PC-9 (cell line): ENCODE measurements around the gene RAE1. TPM values are rescaled to one million over a fixed set of nuclear protein-coding genes. Genes with fewer than 3 reads are reported as not detected.
"Not testable (repeated sequence)": the region's sequence is repeated elsewhere in the genome, so short reads cannot be mapped to it uniquely, and the experiment has no call there.

Experiments used
- BruUV-seq: library from RNA; stranded (reverse); fragments of 400-500 nt; replicated peaks from 2 replicates; lab custom pipeline; 2021; lab: Mats Ljungman, UMichigan
- CTCF ChIA-PET: fragments of 300-600 bp; sonication (Branson Sonifier 250); formaldehyde crosslinking; loops from one replicate; lab custom pipeline; 2022; ENCODE audit warnings: antibody characterized with exemption; lab: Charles Lee
- POLR2A ChIA-PET: fragments of 300-600 bp; sonication (Branson Sonifier 250); formaldehyde crosslinking; loops from one replicate; lab custom pipeline; 2022; ENCODE audit warnings: antibody characterized with exemption; ENCODE audit not compliant: unreplicated experiment; lab: Charles Lee
- DNase-seq, 2 experiments: peaks; one replicate each; pipeline versions ENCODE4 v3.0.0 to v3.0.0-alpha.2; 2015 to 2022; ENCODE audit warnings: mixed read lengths in 1 of 2
- H2AFZ ChIP-seq: fragments of 200-600 bp; sonication (generic); 2 replicates; pipeline ENCODE4 v1.8.1; 2017; ENCODE audit warnings: antibody characterized with exemption
- H3F3A ChIP-seq: fragments of 200-600 bp; sonication (generic); 2 replicates; pipeline ENCODE4 v1.8.1; 2017; ENCODE audit warnings: antibody characterized with exemption, mild to moderate bottlenecking, low read depth; ENCODE audit not compliant: insufficient read depth
- H3K27ac ChIP-seq: fragments of 200-600 bp; sonication (generic); 2 replicates; pipeline ENCODE4 v1.6.1; 2016; ENCODE audit warnings: mixed run types
- H3K27me3 ChIP-seq: fragments of 200-600 bp; sonication (generic); 2 replicates; pipeline ENCODE4 v1.6.1; 2016; ENCODE audit warnings: low read depth, mixed run types; ENCODE audit not compliant: insufficient read depth
- H3K36me3 ChIP-seq: fragments of 200-600 bp; sonication (generic); 2 replicates; pipeline ENCODE4 v1.6.1; 2016; ENCODE audit warnings: low read depth, mixed run types
- H3K4me1 ChIP-seq: fragments of 200-600 bp; sonication (generic); replicated peaks from 2 replicates; pipeline ENCODE4 v1.6.1; 2016; ENCODE audit warnings: mixed run types; ENCODE audit not compliant: insufficient read depth
- H3K4me2 ChIP-seq: fragments of 200-600 bp; sonication (generic); 2 replicates; pipeline ENCODE4 v1.6.1; 2017; ENCODE audit warnings: mixed run types
- H3K4me3 ChIP-seq: fragments of 200-600 bp; sonication (generic); 2 replicates; pipeline ENCODE4 v1.6.1; 2016; ENCODE audit warnings: mixed run types
- H3K79me2 ChIP-seq: fragments of 200-600 bp; sonication (generic); 2 replicates; pipeline ENCODE4 v1.6.1; 2017; ENCODE audit warnings: low read depth, mixed run types
- H3K9me2 ChIP-seq: fragments of 200-600 bp; sonication (generic); 2 replicates; pipeline ENCODE4 v1.8.1; 2017; ENCODE audit warnings: mild to moderate bottlenecking; ENCODE audit not compliant: insufficient read depth
- H3K9me3 ChIP-seq: fragments of 200-600 bp; sonication (generic); 2 replicates; pipeline ENCODE4 v1.8.1; 2016; ENCODE audit warnings: low read depth; ENCODE audit not compliant: insufficient read depth
- H4K20me1 ChIP-seq: fragments of 200-600 bp; sonication (generic); 2 replicates; pipeline ENCODE4 v1.8.1; 2017; ENCODE audit not compliant: insufficient read depth
- CTCF ChIP-seq: fragments of 200-600 bp; sonication (generic); conservative IDR thresholded peaks from 2 replicates; pipeline ENCODE4 v1.6.1; 2017; ENCODE audit warnings: mixed run types, antibody characterized with exemption, mild to moderate bottlenecking, moderate library complexity
- EZH2 ChIP-seq: fragments of 200-600 bp; sonication (generic); IDR thresholded peaks from 2 replicates; pipeline ENCODE4 v1.8.0; 2017; ENCODE audit warnings: antibody characterized with exemption, low read depth
- intact Hi-C: fragments of 100-400 bp; cut with micrococcal nuclease; formaldehyde crosslinking; loops from one replicate; pipeline ENCODE4 v1.10.0; 2022; ENCODE audit not compliant: unreplicated experiment
- total RNA-seq: library from RNA; stranded (reverse); gene quantifications from 2 replicates; pipeline ENCODE4 v1.2.3, GENCODE V29; 2021

RAE1 gene
- total RNA-seq, 1 experiment from 2014 or later, result 38.4 TPM

- Histone ChIP-seq H4K20me1 (no peaks in the 10 kb centered on the region), H3F3A (no peaks in the 10 kb centered on the region; the same call in 1 of the 2 replicates), H3K27ac (no peak overlapping the region), H3K4me1 (no peaks in the 10 kb centered on the region), H3K4me3 (no peak overlapping the region), H3K36me3 (no peaks in the 10 kb centered on the region), H3K9me2 (no peaks in the 10 kb centered on the region), H3K9me3 (no peaks in the 10 kb centered on the region), H3K27me3 (peaks cover 22% of the 10 kb centered on the region), H3K4me2 (no peak overlapping the region), H3K79me2 (no peaks in the 10 kb centered on the region), H2AFZ (no peak overlapping the region)
- no peak for TF ChIP-seq CTCF
- no peak for TF ChIP-seq EZH2
- intact Hi-C loops, result no loop called here
- DNase-seq, result no peak
- no TSS peak for BruUV-seq
- ChIA-PET CTCF (no interaction called here), POLR2A (no interaction called here)
Measured at GRCh38 chr20:57416296-57417022, 65.4 kb downstream of the RAE1 start.

GRCh38 chr20:57417051-57417689 lies 66.1 kb downstream of the RAE1 start:
- BruUV-seq, result no TSS peak
- DNase-seq, result no peak
- H3K9me2 ChIP-seq, result no peaks in the 10 kb centered on the region
- H3K4me2 ChIP-seq, result no peak overlapping the region
- intact Hi-C loops, result no loop called here
- no peak overlapping the region for H3K27ac ChIP-seq
- H2AFZ ChIP-seq, result no peak overlapping the region
- H3K4me3 ChIP-seq, result no peak overlapping the region
- ChIA-PET CTCF (no interaction called here), POLR2A (no interaction called here)
- H3K79me2 ChIP-seq, result no peaks in the 10 kb centered on the region
- no peaks in the 10 kb centered on the region for H4K20me1 ChIP-seq
- H3K4me1 ChIP-seq, result no peaks in the 10 kb centered on the region
- H3K36me3 ChIP-seq, result no peaks in the 10 kb centered on the region
- H3K9me3 ChIP-seq, result no peaks in the 10 kb centered on the region
- TF ChIP-seq CTCF (no peak), EZH2 (no peak)
- no peaks in the 10 kb centered on the region; the same call in 1 of the 2 replicates for H3F3A ChIP-seq
- peaks cover 23% of the 10 kb centered on the region for H3K27me3 ChIP-seq

DNA sequence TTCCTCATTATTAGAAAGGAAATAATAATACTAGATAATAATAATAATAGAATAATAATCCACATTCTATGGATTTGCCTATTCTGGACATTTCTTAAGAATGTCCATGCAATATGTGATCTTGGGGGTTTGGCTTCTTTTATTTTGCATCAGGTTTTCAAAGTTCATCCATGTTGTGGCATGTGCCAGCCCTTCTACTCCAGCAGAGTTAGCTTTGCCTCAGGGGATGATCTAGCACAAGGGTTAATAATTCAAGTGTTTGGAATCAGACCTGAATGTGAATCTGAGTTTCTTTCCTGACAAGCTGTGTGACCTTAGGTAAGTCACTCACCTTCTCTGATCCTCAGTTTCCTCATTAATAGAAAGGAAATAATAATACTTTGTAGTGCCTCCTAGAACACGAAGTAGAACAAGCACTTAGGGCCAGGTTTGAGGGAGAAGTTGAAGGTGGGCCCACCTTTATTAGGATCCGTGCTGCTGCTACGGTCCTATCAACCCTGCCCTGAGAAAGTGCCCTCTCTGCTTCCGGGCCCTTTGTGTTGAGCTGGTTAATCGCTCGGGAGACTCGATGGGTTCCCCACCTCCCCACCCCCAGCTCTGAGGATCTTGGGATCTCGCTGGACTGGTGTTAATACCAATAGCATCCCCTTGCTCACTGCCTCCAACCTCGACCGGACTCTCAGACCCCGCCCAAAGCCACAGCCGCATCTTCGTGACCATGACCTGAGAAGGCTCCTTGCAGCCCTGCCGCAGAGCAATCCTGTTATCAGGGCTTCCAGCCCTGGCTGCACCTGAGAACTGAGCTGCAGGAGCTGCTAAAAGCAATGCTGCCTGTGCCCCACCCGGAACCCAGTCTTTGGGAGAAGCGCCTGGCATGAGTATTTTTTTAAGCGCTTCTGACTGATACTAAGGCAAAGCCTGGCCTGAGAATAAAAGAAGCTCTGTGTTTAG lies 67.0 kb downstream of the RAE1 start:
- Histone ChIP-seq H3K27ac (no peak overlapping the region), H3K9me3 (no peaks in the 10 kb centered on the region), H3F3A (no peaks in the 10 kb centered on the region; the same call in 1 of the 2 replicates), H3K4me2 (no peak overlapping the region), H4K20me1 (no peaks in the 10 kb centered on the region), H3K79me2 (no peaks in the 10 kb centered on the region), H3K9me2 (no peaks in the 10 kb centered on the region), H3K4me3 (no peak overlapping the region), H3K4me1 (no peaks in the 10 kb centered on the region), H3K27me3 (peaks cover 23% of the 10 kb centered on the region), H3K36me3 (no peaks in the 10 kb centered on the region), H2AFZ (no peak overlapping the region)
- CTCF ChIA-PET, result no interaction called here
- intact Hi-C loops, result no loop called here
- TF ChIP-seq CTCF, result no peak
- TF ChIP-seq EZH2, result no peak
- DNase-seq, result no peak
- POLR2A ChIA-PET, result interaction anchor here (0.7 kb wide), 1 partner anchor 18 kb away, joined by 3 read pairs; no protein-coding TSS in a partner anchor
- no TSS peak for BruUV-seq

- H3K9me2 ChIP-seq, H3K79me2 ChIP-seq, intact Hi-C loops, H3K9me3 ChIP-seq, CTCF ChIA-PET, H4K20me1 ChIP-seq, H3K4me1 ChIP-seq, H2AFZ ChIP-seq, DNase-seq, H3K4me3 ChIP-seq, H3K27ac ChIP-seq, H3K4me2 ChIP-seq, BruUV-seq, H3K36me3 ChIP-seq, H3F3A ChIP-seq: not testable (repeated sequence)
- peaks cover 23% of the 10 kb centered on the region for H3K27me3 ChIP-seq
- POLR2A ChIA-PET, result interaction anchor here (0.6 to 0.7 kb wide), 2 partner anchors 123 to 1189 kb away, joined by 4 to 6 read pairs; no protein-coding TSS in a partner anchor
Measured at GRCh38 chr20:57419479-57419878, 68.4 kb downstream of the RAE1 start.
